ENCODE data around the gene URB1. TPM values are rescaled to one million over a fixed set of nuclear protein-coding genes. Genes with fewer than 3 reads are reported as not detected.

URB1 gene
- total and polyA plus RNA-seq, 9 of the 15 experiments (the other 6 are each of a cell fraction or from before 2014, with no cell fraction given) = 0.97 to 53.6 (median 21.5) TPM

DNA sequence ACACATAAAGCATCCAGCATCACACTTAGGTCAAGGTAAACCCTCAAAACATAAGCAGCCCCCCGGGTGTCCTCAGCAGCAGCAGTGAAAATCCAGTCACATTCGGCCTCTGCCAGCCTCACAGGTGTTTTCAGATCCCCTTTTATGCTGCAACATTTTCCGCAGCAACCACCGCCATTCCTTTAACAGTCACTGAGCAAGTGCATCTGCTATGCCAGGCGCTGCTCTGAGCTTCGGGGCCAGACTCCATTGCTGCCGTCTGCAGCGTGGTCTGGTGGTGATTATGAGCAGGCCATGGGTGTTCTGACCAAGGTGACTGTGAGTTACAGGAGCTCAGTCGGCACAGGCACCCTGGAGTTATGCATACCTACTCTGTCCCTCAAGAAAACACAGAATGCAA, 4.5 kb downstream of the URB1 start (continued):
- no peak for TF ChIP-seq ZNF592 (IDR thresholded peaks at IDR 0.05)
- no peak for TF ChIP-seq MXI1 (IDR thresholded peaks at IDR 0.05; ENCODE audit: low read depth, low read length)
- TF ChIP-seq, protein P1, sequence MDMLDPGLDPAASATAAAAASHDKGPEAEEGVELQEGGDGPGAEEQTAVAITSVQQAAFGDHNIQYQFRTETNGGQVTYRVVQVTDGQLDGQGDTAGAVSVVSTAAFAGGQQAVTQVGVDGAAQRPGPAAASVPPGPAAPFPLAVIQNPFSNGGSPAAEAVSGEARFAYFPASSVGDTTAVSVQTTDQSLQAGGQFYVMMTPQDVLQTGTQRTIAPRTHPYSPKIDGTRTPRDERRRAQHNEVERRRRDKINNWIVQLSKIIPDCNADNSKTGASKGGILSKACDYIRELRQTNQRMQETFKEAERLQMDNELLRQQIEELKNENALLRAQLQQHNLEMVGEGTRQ (CRISPR knock-in tag; IDR thresholded peaks at IDR 0.05) = no peak

DNA sequence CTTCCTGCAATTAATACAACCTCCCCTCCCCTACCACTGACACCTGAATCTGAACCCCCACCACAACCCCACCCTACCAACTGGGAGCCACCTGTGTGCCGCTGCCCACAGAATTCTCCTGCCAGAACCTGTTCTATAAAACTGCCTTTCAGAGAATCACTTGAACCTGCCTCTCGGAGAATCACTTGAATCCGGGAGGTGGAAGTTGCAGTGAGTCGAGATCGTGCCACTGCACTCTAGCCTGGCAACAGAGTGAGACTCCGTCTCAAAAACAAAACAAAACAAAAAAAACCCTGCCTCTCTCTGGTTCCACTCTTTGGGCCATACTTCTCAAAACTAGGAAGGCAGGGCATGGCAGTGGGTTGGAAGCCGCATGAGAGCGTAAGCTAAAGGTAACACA, 5.7 kb downstream of the URB1 start:
- Histone ChIP-seq H3K36me3 (ENCODE audit: control insufficient read depth, insufficient read depth, low read length) (peaks cover 81% of the 10 kb centered on the region), H3K9ac (ENCODE audit: insufficient read depth in 1 of 2, low read depth in 2 of 2, low read length in 2 of 2) (no peak overlapping the region), H3K4me2 (ENCODE audit: insufficient read depth, low read length) (no peak overlapping the region), H3K4me1 (replicated peaks in 1 of 2; ENCODE audit: control insufficient read depth in 2 of 2, insufficient read depth in 2 of 2, low read length in 2 of 2) (peaks cover 4 to 6% of the 10 kb centered on the region in 2 experiments; a peak in 2 of 5 replicates), H3K4me3 (no peak overlapping the region), H4K20me1 (replicated peaks; ENCODE audit: control insufficient read depth, insufficient read depth, low read length) (peaks cover 48% of the 10 kb centered on the region), H3K27me3 (ENCODE audit: control insufficient read depth in 2 of 2, insufficient read depth in 2 of 2, low read length in 2 of 2) (no peaks in the 10 kb centered on the region), H3K9me3 (replicated peaks; ENCODE audit: control insufficient read depth, insufficient read depth, low read depth, low read length) (no peaks in the 10 kb centered on the region), H2AFZ (ENCODE audit: low read depth, low read length) (no peak overlapping the region), H3K9me1 (ENCODE audit: control insufficient read depth, insufficient read depth, low read length) (peaks cover 3% of the 10 kb centered on the region), H3K27ac (ENCODE audit: extremely low read depth, low read depth, low read length) (no peak overlapping the region), H3K79me2 (ENCODE audit: control insufficient read depth, insufficient read depth, low read length) (peaks cover 74% of the 10 kb centered on the region)
- intact Hi-C loops (cut with micrococcal nuclease) (no loop called here), in situ Hi-C loops (cut with MboI) (no loop called here)
- FAIRE-seq (no peak), DNase-seq (ENCODE audit: extremely low read depth in 1 of 4, low spot score in 3 of 4) (no peak), ATAC-seq (no peak)
- TF ChIP-seq ARHGAP35 (IDR thresholded peaks at IDR 0.05; ENCODE audit: partially characterized antibody) (no peak), MCM5 (IDR thresholded peaks at IDR 0.05; ENCODE audit: low read depth) (no peak), DNMT1 (IDR thresholded peaks at IDR 0.05) (no peak), VEZF1 (CRISPR knock-in tag; IDR thresholded peaks at IDR 0.05) (no peak), MAFF (IDR thresholded peaks at IDR 0.05; ENCODE audit: low read length) (no peak)
- TF ChIP-seq, protein P2, sequence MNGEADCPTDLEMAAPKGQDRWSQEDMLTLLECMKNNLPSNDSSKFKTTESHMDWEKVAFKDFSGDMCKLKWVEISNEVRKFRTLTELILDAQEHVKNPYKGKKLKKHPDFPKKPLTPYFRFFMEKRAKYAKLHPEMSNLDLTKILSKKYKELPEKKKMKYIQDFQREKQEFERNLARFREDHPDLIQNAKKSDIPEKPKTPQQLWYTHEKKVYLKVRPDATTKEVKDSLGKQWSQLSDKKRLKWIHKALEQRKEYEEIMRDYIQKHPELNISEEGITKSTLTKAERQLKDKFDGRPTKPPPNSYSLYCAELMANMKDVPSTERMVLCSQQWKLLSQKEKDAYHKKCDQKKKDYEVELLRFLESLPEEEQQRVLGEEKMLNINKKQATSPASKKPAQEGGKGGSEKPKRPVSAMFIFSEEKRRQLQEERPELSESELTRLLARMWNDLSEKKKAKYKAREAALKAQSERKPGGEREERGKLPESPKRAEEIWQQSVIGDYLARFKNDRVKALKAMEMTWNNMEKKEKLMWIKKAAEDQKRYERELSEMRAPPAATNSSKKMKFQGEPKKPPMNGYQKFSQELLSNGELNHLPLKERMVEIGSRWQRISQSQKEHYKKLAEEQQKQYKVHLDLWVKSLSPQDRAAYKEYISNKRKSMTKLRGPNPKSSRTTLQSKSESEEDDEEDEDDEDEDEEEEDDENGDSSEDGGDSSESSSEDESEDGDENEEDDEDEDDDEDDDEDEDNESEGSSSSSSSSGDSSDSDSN (IDR thresholded peaks at IDR 0.05; ENCODE audit: borderline replicate concordance in 1 of 2, low read depth in 2 of 2, low read length in 2 of 2) = no peak
- TF ChIP-seq, protein P3, sequence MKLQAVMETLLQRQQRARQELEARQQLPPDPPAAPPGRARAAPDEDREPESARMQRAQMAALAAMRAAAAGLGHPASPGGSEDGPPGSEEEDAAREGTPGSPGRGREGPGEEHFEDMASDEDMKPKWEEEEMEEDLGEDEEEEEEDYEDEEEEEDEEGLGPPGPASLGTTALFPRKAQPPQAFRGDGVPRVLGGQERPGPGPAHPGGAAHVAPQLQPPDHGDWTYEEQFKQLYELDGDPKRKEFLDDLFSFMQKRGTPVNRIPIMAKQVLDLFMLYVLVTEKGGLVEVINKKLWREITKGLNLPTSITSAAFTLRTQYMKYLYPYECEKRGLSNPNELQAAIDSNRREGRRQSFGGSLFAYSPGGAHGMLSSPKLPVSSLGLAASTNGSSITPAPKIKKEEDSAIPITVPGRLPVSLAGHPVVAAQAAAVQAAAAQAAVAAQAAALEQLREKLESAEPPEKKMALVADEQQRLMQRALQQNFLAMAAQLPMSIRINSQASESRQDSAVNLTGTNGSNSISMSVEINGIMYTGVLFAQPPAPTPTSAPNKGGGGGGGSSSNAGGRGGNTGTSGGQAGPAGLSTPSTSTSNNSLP (IDR thresholded peaks at IDR 0.05; ENCODE audit: borderline replicate concordance, low read depth, low read length) = no peak
- no TSS peak for BruUV-seq (replicated peaks)
- ChIA-PET POLR2A (interaction anchor here (1.2 kb wide), 1 partner anchor 19 kb away, joined by 3 read pairs; no protein-coding TSS in a partner anchor), CTCF (ENCODE audit: low intra/inter-chr PET ratio) (interaction anchor here (0.7 kb wide), 1 partner anchor 46 kb away, joined by 4 read pairs; no protein-coding TSS in a partner anchor)
- 96% methylated on average over 8 of the region's 8 CpGs for WGBS (ENCODE audit: insufficient coverage, low coverage, missing lambda C conversion rate)
